GM21526 (cell line): ENCODE measurements around the gene TMEM179.

Experiments
- ATAC-seq: cut with Tn5 transposase; IDR thresholded peaks from one replicate; pipeline ENCODE4 v1.9.1; 2021; ENCODE audit warnings: moderate library complexity; ENCODE audit not compliant: unreplicated experiment, low FRiP score

Gene TMEM179

GRCh38 chr14:104558231-104559027, 46.1 kb downstream of the TMEM179 start:
- ATAC-seq, result no peak

- ATAC-seq, result no peak
Observed at GRCh38 chr14:104557766-104558165, 46.8 kb downstream of the TMEM179 start.

GRCh38 chr14:104557086-104557485, 47.5 kb downstream of the TMEM179 start:
- no peak for ATAC-seq

GRCh38 chr14:104556256-104557021, 48.1 kb downstream of the TMEM179 start:
- ATAC-seq, result no peak

- no peak for ATAC-seq
Observed at GRCh38 chr14:104555430-104556255, 48.9 kb downstream of the TMEM179 start.

GRCh38 chr14:104554608-104555429, 49.8 kb downstream of the TMEM179 start:
- no peak for ATAC-seq

- no peak for ATAC-seq
Observed at GRCh38 chr14:104554088-104554607, 50.4 kb downstream of the TMEM179 start.

GRCh38 chr14:104553166-104554087, 51.1 kb downstream of the TMEM179 start:
- ATAC-seq, result no peak

GRCh38 chr14:104552738-104553125, 51.8 kb downstream of the TMEM179 start:
- no peak for ATAC-seq

GRCh38 chr14:104551851-104552737, 52.5 kb downstream of the TMEM179 start:
- no peak for ATAC-seq

- no peak for ATAC-seq
Observed at GRCh38 chr14:104550861-104551728, 53.5 kb downstream of the TMEM179 start.

- no peak for ATAC-seq
Observed at GRCh38 chr14:104550340-104550860, 54.2 kb downstream of the TMEM179 start.

GRCh38 chr14:104549536-104550339, 54.8 kb downstream of the TMEM179 start:
- no peak for ATAC-seq

- no peak for ATAC-seq
Observed at GRCh38 chr14:104548802-104549535, 55.6 kb downstream of the TMEM179 start.

- ATAC-seq, result no peak
Observed at GRCh38 chr14:104547998-104548700, 56.4 kb downstream of the TMEM179 start.
